D721Med (cell line): ENCODE data around the gene TSC22D3.

ENCODE experiments used
- DNase-seq: peaks from one replicate; pipeline ENCODE4 v3.0.0; 2011; ENCODE audit warnings: low spot score; ENCODE audit not compliant: insufficient read length
- FAIRE-seq: peaks from 2 replicates; lab custom pipeline; 2011; peaks lifted over from hg19 to GRCh38; lab: Jason Lieb, UNC
- CTCF ChIP-seq: IDR thresholded peaks from 2 replicates; pipeline ENCODE4 v1.5.1; 2012; ENCODE audit warnings: mild to moderate bottlenecking, control low read depth; ENCODE audit not compliant: insufficient read depth; ENCODE audit errors: missing control alignments

TSC22D3 gene

GRCh38 chrX:107715331-107716117, 60.1 kb downstream of the TSC22D3 start:
- DNase-seq = no peak
- no peak for FAIRE-seq
- no peak for TF ChIP-seq CTCF

- no peak for TF ChIP-seq CTCF
- DNase-seq (no peak), FAIRE-seq (no peak)
Measured at GRCh38 chrX:107714206-107714891, 61.2 kb downstream of the TSC22D3 start.

DNA sequence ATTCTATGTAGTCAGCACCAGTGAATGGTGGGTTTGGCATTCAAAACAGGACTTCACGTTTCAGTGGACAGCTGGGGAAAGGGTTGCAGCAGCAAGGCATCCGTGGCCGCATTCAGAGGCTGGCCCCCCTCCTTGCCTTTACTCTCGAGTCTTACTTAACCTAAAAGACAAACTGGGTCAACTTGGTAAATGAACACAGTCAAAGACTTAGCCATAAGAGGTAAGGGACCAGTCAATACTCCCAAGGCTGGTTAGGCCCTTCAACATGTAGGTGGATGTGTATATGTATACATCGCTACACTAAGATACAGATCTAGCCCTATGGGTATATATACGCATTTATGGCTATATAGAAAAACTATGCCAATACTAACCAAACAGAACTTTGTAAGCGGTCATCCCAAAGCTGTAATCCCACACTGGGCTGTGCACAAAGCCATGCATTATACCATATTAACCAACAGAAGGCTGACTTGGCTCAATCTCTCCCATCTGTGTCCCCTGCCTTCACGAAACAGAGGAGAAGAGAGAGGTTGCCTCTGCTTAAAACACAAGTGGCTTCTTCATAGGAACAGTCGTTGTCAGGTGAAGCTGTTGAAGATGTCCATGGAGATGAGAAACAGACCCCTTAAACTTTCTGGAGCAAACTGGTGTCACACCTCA, 61.9 kb downstream of the TSC22D3 start:
- DNase-seq (no peak), FAIRE-seq (no peak)
- no peak for TF ChIP-seq CTCF

DNA sequence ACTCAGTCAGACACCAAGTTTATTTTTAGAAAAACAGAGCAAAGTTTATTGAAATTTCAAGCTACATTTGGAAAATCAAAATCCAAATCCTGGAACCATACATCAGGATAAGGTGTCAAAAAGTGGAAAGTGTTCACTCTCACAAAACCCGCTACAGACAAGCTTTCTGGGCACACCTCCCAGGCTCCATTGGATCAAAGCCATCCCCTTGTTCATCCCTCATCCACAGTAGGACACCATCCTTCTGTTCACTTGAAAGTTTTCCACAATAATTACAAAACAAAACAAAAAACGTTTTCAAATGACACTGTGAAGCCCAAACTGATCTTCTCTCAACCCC, 62.4 kb downstream of the TSC22D3 start:
- DNase-seq = no peak
- FAIRE-seq = no peak
- no peak for TF ChIP-seq CTCF

- no peak for TF ChIP-seq CTCF
- FAIRE-seq (no peak), DNase-seq (no peak)
Measured at GRCh38 chrX:107712231-107713202, 63.1 kb downstream of the TSC22D3 start.

DNA sequence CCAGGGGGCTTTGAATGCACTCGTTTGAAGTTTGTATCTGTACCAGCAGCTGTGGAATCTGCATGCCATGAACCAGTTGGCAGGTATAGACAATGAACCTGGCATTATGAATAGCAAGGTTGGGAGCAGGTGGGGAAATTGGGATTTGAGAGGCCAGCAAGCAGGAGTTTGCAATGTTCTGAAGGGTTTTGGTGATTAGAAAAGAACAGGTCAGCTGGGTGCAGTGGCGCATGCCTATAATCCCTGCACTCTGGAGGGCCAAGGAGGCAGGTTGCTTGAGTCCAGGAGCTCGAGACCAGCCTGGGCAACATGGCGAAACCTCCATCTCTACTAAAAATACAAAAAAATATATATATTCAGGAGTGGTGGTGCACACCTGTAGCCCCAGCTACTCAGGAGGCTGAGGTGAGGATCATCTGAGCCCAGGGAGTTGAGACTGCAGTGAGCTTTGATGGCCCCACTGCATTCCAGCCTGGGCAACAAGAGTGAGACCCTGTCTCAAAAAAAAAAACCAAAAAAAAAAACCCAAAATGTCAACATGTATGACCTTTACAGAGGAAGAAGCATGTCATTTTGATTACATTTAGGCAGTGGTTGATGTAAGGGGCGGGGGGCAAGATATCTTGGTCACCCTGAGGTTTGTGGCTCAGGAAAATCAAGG, 63.9 kb downstream of the TSC22D3 start:
- no peak for TF ChIP-seq CTCF
- no peak for FAIRE-seq
- no peak for DNase-seq
